Measurements from ENCODE around the gene SPEM3. TPM values are rescaled to one million over a fixed set of nuclear protein-coding genes. Genes with fewer than 3 reads are reported as not detected.

The SPEM3 gene
- total RNA-seq, 2 donors from 2014 or later = not detected

DNA sequence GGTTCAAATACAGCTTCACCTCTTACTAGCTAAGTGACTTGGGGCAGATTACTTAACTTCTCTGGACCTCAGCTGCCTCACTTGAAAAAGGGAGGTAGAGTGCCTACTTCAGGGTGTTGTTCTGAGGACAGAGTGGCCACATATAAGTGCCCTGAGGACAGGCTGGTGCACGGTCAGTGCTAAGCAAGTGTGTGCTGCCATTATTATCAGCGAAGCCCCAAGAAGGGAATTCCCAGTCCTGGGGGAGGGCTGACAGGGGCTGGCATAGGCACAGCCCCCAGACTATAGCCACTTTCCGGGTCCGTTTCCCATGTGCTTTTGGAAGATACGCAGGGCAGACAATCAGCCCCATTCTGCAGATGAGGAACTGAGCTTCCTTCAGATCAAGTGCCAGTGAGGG lies 48.3 kb downstream of the SPEM3 start:
- no peak overlapping the region for H3K9ac ChIP-seq (ENCODE audit: extremely low read depth, low read length, poor library complexity, severe bottlenecking)
- TF ChIP-seq, protein P1, sequence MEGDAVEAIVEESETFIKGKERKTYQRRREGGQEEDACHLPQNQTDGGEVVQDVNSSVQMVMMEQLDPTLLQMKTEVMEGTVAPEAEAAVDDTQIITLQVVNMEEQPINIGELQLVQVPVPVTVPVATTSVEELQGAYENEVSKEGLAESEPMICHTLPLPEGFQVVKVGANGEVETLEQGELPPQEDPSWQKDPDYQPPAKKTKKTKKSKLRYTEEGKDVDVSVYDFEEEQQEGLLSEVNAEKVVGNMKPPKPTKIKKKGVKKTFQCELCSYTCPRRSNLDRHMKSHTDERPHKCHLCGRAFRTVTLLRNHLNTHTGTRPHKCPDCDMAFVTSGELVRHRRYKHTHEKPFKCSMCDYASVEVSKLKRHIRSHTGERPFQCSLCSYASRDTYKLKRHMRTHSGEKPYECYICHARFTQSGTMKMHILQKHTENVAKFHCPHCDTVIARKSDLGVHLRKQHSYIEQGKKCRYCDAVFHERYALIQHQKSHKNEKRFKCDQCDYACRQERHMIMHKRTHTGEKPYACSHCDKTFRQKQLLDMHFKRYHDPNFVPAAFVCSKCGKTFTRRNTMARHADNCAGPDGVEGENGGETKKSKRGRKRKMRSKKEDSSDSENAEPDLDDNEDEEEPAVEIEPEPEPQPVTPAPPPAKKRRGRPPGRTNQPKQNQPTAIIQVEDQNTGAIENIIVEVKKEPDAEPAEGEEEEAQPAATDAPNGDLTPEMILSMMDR (conservative IDR thresholded peaks at IDR 0.05) = no peak
- H3K4me3 ChIP-seq (ENCODE audit: low read length) = no peak overlapping the region
- Mint-ChIP-seq H3K4me3 (no peak overlapping the region), H3K9me3 (no peaks in the 10 kb centered on the region), H3K27me3 (ENCODE audit: insufficient read depth) (no peaks in the 10 kb centered on the region), H3K4me1 (peaks cover 31% of the 10 kb centered on the region), H3K27ac (no peak overlapping the region), H3K36me3 (ENCODE audit: low read depth) (peaks cover 4% of the 10 kb centered on the region)
- no peak for DNase-seq
- H3K4me1 ChIP-seq (ENCODE audit: control insufficient read depth, insufficient read depth, low read length) = peaks cover 15% of the 10 kb centered on the region
- no peaks in the 10 kb centered on the region for H3K9me3 ChIP-seq (ENCODE audit: control insufficient read depth, low read length)
- no peaks in the 10 kb centered on the region for H3K36me3 ChIP-seq (ENCODE audit: control insufficient read depth, insufficient read depth, low read length)
- no peak overlapping the region for H3K27ac ChIP-seq (ENCODE audit: low read depth, low read length)
- 91 to 96% methylated on average over 5 of the region's 5 CpGs for WGBS, 2 experiments (ENCODE audit: insufficient coverage in 1 of 2, insufficient read length in 1 of 2)
- H3K27me3 ChIP-seq (ENCODE audit: control insufficient read depth, insufficient read depth, low read length, poor library complexity, severe bottlenecking) = no peaks in the 10 kb centered on the region

DNA sequence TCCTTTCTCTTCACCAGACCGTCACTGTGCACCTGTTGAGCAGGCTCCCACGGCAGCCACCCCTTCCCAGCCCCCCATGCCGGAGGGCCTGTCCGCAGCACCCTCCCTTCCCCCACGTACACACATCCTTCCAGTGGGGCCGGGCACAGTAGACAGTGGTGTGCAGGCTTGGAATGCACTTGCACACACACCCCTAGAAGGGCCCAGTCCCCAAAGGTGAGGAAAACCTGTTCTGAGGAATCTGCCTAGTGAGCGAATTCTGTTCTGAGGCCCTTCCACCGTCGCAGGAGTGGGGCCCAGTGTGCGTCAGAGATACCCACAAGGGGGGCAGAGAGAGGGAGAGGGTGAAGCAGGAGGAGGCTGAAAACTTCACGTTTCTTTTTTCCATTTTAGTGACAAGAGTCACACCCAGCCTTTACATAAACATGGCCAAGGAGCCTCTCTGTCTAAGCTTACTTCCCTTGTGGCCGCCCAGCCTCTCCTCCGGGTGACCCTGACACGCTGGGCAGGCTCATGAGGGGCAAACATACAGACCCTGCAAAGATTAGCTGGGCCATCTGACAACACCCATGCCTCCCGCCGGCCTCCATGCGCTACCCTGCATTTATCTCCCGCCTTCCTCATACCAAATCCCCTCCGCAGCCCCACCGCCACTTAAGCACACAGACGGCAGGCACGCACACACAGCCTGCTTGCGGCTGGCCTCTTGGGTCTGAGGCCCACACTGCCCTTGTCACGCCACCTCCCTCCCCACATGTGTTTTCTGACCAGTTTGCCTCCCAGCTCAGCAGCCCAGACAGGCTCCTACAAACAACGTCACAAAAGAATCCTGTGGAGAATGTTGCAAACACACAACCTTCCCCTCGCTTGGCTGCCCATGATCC lies 49.0 kb downstream of the SPEM3 start:
- H3K4me1 Mint-ChIP-seq = peaks cover 38% of the 10 kb centered on the region
- H3K27ac ChIP-seq (ENCODE audit: low read depth, low read length) = peak overlapping the region; percentile 60
- 69 to 74% methylated on average over 7 to 26 of the region's 26 CpGs for WGBS, 2 experiments (ENCODE audit: insufficient coverage in 1 of 2, insufficient read length in 1 of 2)

DNA sequence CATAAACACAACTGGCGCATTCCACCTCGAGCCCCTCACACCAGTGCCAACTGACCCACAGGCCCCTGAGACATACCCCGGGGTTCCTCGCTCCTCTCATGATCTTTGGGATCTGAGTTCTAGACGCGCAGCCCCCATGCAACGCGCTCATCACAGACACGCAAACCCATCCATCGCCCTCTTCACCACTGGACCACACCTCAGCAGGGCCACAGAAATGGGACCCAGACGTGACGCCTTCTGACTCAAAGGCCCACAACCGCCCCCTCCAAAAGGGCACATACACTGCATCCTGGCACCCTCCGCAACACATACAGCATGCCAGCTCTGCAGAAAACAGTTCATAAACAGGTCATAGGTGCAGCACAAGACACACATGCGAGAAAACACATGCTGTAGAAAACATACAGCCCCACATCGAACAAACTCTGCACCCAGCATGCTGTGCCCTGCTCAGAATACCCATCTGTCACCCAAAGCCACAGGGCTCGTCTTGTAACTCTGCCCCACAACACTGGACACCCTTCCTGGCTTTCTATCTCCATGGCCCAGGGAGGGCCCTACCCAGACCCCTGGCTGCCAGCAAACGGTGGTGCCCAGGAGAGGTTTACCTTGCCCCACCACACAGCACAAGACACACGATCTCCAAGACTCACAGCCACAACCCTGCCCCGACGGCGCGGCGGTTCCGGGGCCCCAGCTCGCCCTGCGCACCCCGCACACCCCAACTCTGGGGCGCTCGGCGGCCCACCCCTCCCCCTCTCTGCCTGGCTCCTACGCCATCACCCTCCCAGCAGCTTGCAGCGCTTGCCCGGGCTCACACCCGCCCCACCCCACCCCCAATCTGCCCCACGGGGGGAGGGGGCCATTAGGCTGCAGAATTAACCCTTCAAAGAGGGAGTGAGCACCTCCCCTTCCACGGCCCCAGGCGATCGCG lies 49.9 kb downstream of the SPEM3 start:
- TF ChIP-seq, protein P1 (conservative IDR thresholded peaks at IDR 0.05) = peak; percentile 20
- Histone ChIP-seq H3K4me3 (ENCODE audit: low read length) (peak overlapping the region; percentile 84), H3K4me1 (ENCODE audit: control insufficient read depth, insufficient read depth, low read length) (peaks cover 15% of the 10 kb centered on the region), H3K27me3 (ENCODE audit: control insufficient read depth, insufficient read depth, low read length, poor library complexity, severe bottlenecking) (no peaks in the 10 kb centered on the region), H3K27ac (ENCODE audit: low read depth, low read length) (peak overlapping the region; percentile 75), H3K9ac (ENCODE audit: extremely low read depth, low read length, poor library complexity, severe bottlenecking) (peak overlapping the region; percentile 76), H3K36me3 (ENCODE audit: control insufficient read depth, insufficient read depth, low read length) (no peaks in the 10 kb centered on the region), H3K9me3 (ENCODE audit: control insufficient read depth, low read length) (no peaks in the 10 kb centered on the region)
- H3K27me3 Mint-ChIP-seq (ENCODE audit: insufficient read depth) = no peaks in the 10 kb centered on the region
- peaks cover 47% of the 10 kb centered on the region for H3K4me1 Mint-ChIP-seq
- peak overlapping the region; percentile 88 for H3K4me3 Mint-ChIP-seq
- peak overlapping the region; percentile 76 for H3K27ac Mint-ChIP-seq
- 36 to 96% methylated on average over 5 to 40 of the region's 40 CpGs for WGBS, 2 experiments (ENCODE audit: insufficient coverage in 1 of 2, insufficient read length in 1 of 2)
- peak; percentile 77 for DNase-seq
- no peaks in the 10 kb centered on the region for H3K9me3 Mint-ChIP-seq
- H3K36me3 Mint-ChIP-seq (ENCODE audit: low read depth) = peaks cover 4% of the 10 kb centered on the region

More for the DNA sequence above, 49.0 kb downstream of the SPEM3 start:
- Mint-ChIP-seq H3K36me3 (ENCODE audit: low read depth) (peaks cover 4% of the 10 kb centered on the region), H3K27me3 (ENCODE audit: insufficient read depth) (no peaks in the 10 kb centered on the region), H3K9me3 (no peaks in the 10 kb centered on the region), H3K27ac (peak overlapping the region; percentile 76), H3K4me3 (peak overlapping the region; percentile 88)
- peak overlapping the region; percentile 76 for H3K9ac ChIP-seq (ENCODE audit: extremely low read depth, low read length, poor library complexity, severe bottlenecking)
- TF ChIP-seq, protein P1 (conservative IDR thresholded peaks at IDR 0.05) = no peak
- no peaks in the 10 kb centered on the region for H3K9me3 ChIP-seq (ENCODE audit: control insufficient read depth, low read length)
- peak overlapping the region; percentile 84 for H3K4me3 ChIP-seq (ENCODE audit: low read length)
- H3K27me3 ChIP-seq (ENCODE audit: control insufficient read depth, insufficient read depth, low read length, poor library complexity, severe bottlenecking) = no peaks in the 10 kb centered on the region
- H3K4me1 ChIP-seq (ENCODE audit: control insufficient read depth, insufficient read depth, low read length) = peaks cover 15% of the 10 kb centered on the region
- no peaks in the 10 kb centered on the region for H3K36me3 ChIP-seq (ENCODE audit: control insufficient read depth, insufficient read depth, low read length)
- peak; percentile 73 for DNase-seq

Measured in endodermal cell (in vitro differentiated cells).